Mucosa of stomach (tissue), 1 donor: Measurements from ENCODE around the gene CAPRIN1.

Experiments
- H3K27me3 ChIP-seq: one replicate; pipeline ENCODE4 v1.7.0; 2013; ENCODE audit warnings: mild to moderate bottlenecking, low read length; ENCODE audit not compliant: control insufficient read depth, insufficient read depth
- H3K36me3 ChIP-seq: one replicate; pipeline ENCODE4 v1.7.0; 2013; ENCODE audit warnings: low read length; ENCODE audit not compliant: control insufficient read depth, insufficient read depth
- H3K4me1 ChIP-seq: one replicate; pipeline ENCODE4 v1.7.0; 2013; ENCODE audit warnings: mild to moderate bottlenecking, low read length; ENCODE audit not compliant: control insufficient read depth, insufficient read depth
- H3K4me3 ChIP-seq: one replicate; pipeline ENCODE4 v1.7.0; 2013; ENCODE audit warnings: low read length
- H3K9ac ChIP-seq: one replicate; pipeline ENCODE4 v1.7.0; 2013; ENCODE audit warnings: mild to moderate bottlenecking, low read length, moderate library complexity
- H3K9me3 ChIP-seq: one replicate; pipeline ENCODE4 v1.7.0; 2013; ENCODE audit warnings: mild to moderate bottlenecking, low read length, moderate library complexity; ENCODE audit not compliant: control insufficient read depth
- donor health status: Pancreatic carcinoma.

Gene CAPRIN1

DNA sequence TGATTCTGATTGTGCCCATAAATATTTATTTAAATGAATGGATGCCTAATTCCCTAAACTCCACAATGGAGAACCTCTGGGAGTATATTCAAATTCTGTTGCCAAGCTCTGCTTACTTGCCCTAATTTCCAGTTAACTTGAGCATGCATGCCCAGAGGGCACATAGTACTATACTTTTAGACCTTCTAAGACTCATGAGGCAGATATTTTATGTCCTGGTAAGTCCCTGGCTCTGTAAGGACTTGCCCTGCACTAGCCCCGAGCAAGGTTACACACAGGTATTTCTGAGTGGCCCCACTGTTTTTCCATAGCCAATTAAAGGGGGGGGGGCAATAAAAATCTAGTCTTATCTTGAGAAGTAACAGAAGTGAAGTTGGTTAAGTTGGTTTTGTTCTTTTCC lies 21.1 kb upstream of the CAPRIN1 start:
- Histone ChIP-seq H3K4me3 (no peak overlapping the region), H3K4me1 (peaks cover 32% of the 10 kb centered on the region), H3K9me3 (no peaks in the 10 kb centered on the region), H3K36me3 (no peaks in the 10 kb centered on the region), H3K27me3 (no peaks in the 10 kb centered on the region), H3K9ac (no peak overlapping the region)

- no peaks in the 10 kb centered on the region for H3K9me3 ChIP-seq
- H3K4me1 ChIP-seq: peaks cover 22% of the 10 kb centered on the region
- H3K4me3 ChIP-seq: no peak overlapping the region
- H3K36me3 ChIP-seq: no peaks in the 10 kb centered on the region
- H3K9ac ChIP-seq: no peak overlapping the region
- H3K27me3 ChIP-seq: no peaks in the 10 kb centered on the region
Measured at GRCh38 chr11:34033399-34033798, 18.1 kb upstream of the CAPRIN1 start.

DNA sequence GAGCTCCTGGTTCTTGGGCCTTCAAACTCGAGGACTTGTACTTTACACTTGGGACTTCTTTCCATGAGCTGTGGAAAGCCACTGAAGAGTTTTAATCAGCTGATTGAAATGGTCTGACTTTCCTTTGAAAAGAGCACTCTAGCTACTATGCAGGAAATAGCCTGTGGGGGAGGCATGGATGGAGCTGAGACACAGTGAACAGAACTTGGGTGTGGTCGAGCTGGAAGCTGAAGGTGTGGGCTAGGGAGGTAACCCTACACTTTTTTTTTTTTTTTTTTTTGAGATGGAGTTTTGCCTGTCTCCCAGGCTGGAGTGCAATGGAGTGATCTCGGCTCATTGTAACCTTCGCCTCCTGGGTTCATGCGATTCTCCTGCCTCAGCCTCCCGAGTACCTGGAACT lies 17.5 kb upstream of the CAPRIN1 start:
- Histone ChIP-seq H3K4me1 (peaks cover 15% of the 10 kb centered on the region), H3K4me3 (no peak overlapping the region), H3K36me3 (no peaks in the 10 kb centered on the region)

DNA sequence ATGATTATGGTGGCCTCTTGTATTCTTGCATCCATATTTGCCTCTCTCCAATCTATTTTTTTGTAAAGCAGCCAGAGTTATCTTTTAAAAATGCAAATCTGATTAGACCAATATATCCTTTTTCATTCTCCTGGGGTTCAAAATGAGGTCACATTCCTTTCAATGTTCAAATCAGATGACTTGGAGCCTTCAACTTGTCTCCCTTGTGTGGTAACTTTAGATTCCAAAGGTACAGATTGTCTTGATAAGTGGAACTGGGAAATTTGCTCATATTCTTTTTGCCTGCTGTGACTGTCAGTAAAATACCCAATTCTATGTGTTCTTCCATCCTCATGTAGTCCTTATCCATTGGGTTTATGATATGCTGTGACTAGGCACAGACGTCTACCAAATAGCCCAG lies 15.1 kb upstream of the CAPRIN1 start:
- Histone ChIP-seq H3K36me3 (no peaks in the 10 kb centered on the region), H3K27me3 (no peaks in the 10 kb centered on the region), H3K4me3 (no peak overlapping the region), H3K4me1 (peaks cover 7% of the 10 kb centered on the region), H3K9me3 (no peaks in the 10 kb centered on the region), H3K9ac (no peak overlapping the region)

More for the DNA sequence above, 17.5 kb upstream of the CAPRIN1 start:
- H3K9me3 ChIP-seq: no peaks in the 10 kb centered on the region
- no peaks in the 10 kb centered on the region for H3K27me3 ChIP-seq
- H3K9ac ChIP-seq: no peak overlapping the region

- H3K9me3 ChIP-seq: no peaks in the 10 kb centered on the region
- peaks cover 7% of the 10 kb centered on the region for H3K4me1 ChIP-seq
- H3K27me3 ChIP-seq: no peaks in the 10 kb centered on the region
- no peaks in the 10 kb centered on the region for H3K36me3 ChIP-seq
- H3K9ac ChIP-seq: no peak overlapping the region
- no peak overlapping the region for H3K4me3 ChIP-seq
Measured at GRCh38 chr11:34037016-34037415, 14.5 kb upstream of the CAPRIN1 start.

GRCh38 chr11:34040571-34040970 lies 11.0 kb upstream of the CAPRIN1 start:
- H3K27me3 ChIP-seq: no peaks in the 10 kb centered on the region
- H3K4me3 ChIP-seq: no peak overlapping the region
- peaks cover 3% of the 10 kb centered on the region for H3K4me1 ChIP-seq
- H3K36me3 ChIP-seq: no peaks in the 10 kb centered on the region
- no peaks in the 10 kb centered on the region for H3K9me3 ChIP-seq
- H3K9ac ChIP-seq: no peak overlapping the region

DNA sequence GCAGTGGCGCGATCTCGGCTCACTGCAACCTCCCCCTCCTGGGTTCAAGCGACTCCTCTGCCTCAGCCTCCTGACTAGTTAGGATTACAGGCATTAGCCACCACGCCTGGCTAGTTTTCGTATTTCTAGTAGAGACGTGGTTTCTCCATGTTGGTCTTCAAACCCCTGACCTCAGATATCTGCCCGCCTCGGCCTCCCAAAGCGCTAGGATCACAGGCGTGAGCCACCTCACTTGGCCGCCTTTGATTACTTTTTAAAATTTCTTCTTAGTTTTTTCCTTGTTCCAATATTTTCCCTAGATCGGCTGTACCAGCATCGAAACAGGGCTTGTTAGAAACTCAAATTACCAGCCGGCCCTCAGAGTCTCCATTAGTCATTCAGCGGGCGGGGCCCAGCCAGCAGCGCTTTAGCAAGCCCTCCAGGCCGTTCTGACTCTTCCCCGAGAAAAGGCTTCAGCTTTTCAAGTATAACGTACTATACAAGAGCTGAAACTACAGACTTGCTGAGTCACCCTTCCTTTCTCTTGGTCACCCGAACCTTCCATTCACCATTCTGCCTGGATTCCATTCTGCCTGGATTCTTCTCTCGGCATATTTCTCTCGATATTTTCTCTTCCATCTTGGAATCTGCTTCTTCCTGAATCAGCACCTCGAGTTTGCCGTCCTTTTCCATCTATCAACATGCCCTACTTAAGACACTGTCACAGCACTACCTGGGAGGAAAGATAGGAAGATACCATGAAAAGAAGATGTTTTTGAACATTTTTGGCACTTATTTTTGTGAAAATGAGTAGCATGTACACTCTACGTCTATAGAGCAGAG lies 6.7 kb upstream of the CAPRIN1 start:
- Histone ChIP-seq H3K9ac (no peak overlapping the region), H3K36me3 (no peaks in the 10 kb centered on the region), H3K9me3 (no peaks in the 10 kb centered on the region), H3K27me3 (no peaks in the 10 kb centered on the region), H3K4me1 (peaks cover 3% of the 10 kb centered on the region), H3K4me3 (no peak overlapping the region)

DNA sequence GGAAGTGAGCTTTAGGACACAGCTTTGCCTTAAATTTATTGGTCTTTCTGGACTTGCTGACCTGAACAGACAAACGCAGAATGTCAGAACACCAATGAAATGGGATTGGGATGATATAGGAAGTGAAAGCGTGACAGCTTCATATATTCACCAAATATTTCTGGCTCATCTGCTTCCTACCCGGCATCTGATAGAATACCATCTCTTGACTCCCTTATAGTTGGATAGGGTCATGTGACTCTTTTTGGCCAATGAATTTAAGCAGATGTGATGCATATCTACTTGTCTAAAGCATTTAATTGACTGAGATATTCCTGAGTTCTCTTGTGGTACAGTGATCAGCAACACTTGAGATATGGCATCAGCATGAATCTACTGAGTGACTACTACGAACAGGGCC lies 2.5 kb upstream of the CAPRIN1 start:
- no peaks in the 10 kb centered on the region for H3K27me3 ChIP-seq
- H3K4me1 ChIP-seq: peaks cover 11% of the 10 kb centered on the region
- H3K9ac ChIP-seq: no peak overlapping the region
- H3K9me3 ChIP-seq: no peaks in the 10 kb centered on the region
- H3K36me3 ChIP-seq: no peaks in the 10 kb centered on the region
- no peak overlapping the region for H3K4me3 ChIP-seq

GRCh38 chr11:34050581-34051348 lies 766 bp upstream of the CAPRIN1 start:
- H3K4me1 ChIP-seq: peaks cover 7% of the 10 kb centered on the region
- no peaks in the 10 kb centered on the region for H3K9me3 ChIP-seq
- H3K4me3 ChIP-seq: peak overlapping the region; percentile 38
- H3K9ac ChIP-seq: peak overlapping the region; percentile 95
- H3K36me3 ChIP-seq: no peaks in the 10 kb centered on the region
- H3K27me3 ChIP-seq: no peaks in the 10 kb centered on the region

DNA sequence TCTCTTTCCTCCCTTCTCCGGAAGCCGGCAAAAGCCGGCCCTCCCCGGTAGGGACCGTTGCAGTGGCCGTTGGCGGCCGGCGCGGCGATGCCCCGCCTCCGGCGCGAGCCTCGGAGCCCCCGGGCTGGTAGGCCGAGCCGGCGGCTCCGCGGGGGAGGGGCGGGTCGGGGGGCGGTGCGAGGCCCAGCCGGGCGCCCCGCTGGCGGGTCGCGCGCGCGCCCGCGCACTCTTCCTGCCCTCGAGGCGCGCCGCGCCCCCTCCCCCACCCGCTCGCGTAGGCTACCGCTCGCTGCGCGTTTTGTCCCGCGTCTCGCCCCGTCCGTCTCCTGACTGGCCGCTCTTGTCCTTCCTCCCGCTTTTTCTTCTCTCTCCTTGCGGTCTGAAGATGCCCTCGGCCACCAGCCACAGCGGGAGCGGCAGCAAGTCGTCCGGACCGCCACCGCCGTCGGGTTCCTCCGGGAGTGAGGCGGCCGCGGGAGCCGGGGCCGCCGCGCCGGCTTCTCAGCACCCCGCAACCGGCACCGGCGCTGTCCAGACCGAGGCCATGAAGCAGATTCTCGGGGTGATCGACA lies 591 bp downstream of the CAPRIN1 start:
- peaks cover 18% of the 10 kb centered on the region for H3K4me1 ChIP-seq
- no peaks in the 10 kb centered on the region for H3K27me3 ChIP-seq
- no peaks in the 10 kb centered on the region for H3K36me3 ChIP-seq
- H3K9me3 ChIP-seq: no peaks in the 10 kb centered on the region
- peak overlapping the region; percentile 95 for H3K9ac ChIP-seq
- H3K4me3 ChIP-seq: peak overlapping the region; percentile 83

DNA sequence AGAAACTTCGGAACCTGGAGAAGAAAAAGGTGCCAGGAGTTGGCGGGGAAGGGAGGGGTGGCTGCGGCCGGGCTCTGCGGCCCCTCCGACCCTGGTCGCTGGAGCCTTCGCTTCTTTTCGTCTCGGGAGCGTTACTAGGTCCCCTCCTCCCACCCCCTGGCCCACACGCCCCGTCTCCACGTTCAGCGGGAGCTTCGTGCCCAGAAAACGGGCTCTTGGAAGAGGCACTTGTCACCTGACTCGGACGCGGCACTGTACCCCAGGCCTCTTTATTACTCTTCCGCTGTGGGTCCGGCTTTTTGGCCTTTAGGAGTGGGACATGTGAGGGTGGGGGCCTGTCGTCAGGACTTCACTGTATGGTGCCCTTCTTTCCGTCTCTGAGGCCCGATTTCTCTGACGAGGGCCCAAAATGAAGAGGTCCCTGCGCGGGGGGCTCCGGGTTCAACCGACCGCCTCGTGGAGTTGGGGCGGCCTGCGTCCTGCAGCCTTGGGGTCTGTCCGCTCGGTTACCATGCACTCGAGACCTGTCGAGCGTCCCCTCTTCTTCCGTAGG lies 1.2 kb downstream of the CAPRIN1 start:
- H3K9ac ChIP-seq: peak overlapping the region; percentile 95
- H3K9me3 ChIP-seq: no peaks in the 10 kb centered on the region
- H3K4me3 ChIP-seq: peak overlapping the region; percentile 83
- no peaks in the 10 kb centered on the region for H3K27me3 ChIP-seq
- no peaks in the 10 kb centered on the region for H3K36me3 ChIP-seq
- peaks cover 18% of the 10 kb centered on the region for H3K4me1 ChIP-seq
